Sigmoid colon (tissue), 7 donors: ENCODE measurements around the gene FUT8. TPM values are rescaled to one million over a fixed set of nuclear protein-coding genes. Genes with fewer than 3 reads are reported as not detected.

Source experiments
- DNase-seq: peaks from one replicate; pipeline ENCODE4 v3.0.0-alpha.2; 2019
- H3K27ac ChIP-seq, 4 donors: fragments of 200-600 bp; sonication (generic); one replicate each; pipeline ENCODE4 v1.5.1; 2016 to 2019; ENCODE audit warnings: mild to moderate bottlenecking in 1 of 4
- H3K27me3 ChIP-seq, 3 donors: fragments of 200-600 bp; sonication (generic); one replicate each; pipeline ENCODE4 v1.5.1; 2019; ENCODE audit warnings: mild to moderate bottlenecking in 1 of 3
- H3K36me3 ChIP-seq, 4 donors: fragments of 200-600 bp; sonication (generic); one replicate each; pipeline ENCODE4 v1.5.1; 2016 to 2019
- H3K4me1 ChIP-seq, 4 donors: fragments of 200-600 bp; sonication (generic); one replicate each; pipeline ENCODE4 v1.5.1; 2017 to 2019
- H3K4me3 ChIP-seq, 4 donors: fragments of 200-600 bp; sonication (generic); one replicate each; pipeline ENCODE4 v1.5.1; 2017 to 2019; ENCODE audit warnings: mild to moderate bottlenecking in 2 of 4, moderate library complexity in 1 of 4
- H3K9me3 ChIP-seq, 4 donors: fragments of 200-600 bp in 3 of 4; sonication (generic) in 3 of 4; one replicate each; pipeline versions ENCODE4 v1.5.1 to v1.6.1; 2013 to 2019
- EP300 ChIP-seq, 4 donors: sonication (generic); formaldehyde crosslinking; IDR thresholded peaks; one replicate each; pipeline ENCODE4 v1.6.1; 2017; ENCODE audit warnings: antibody characterized with exemption in 4 of 4
- POLR2A ChIP-seq, 2 donors: fragments of 450-650 bp; IDR thresholded peaks; one replicate each; pipeline ENCODE4 v1.6.1; 2016; ENCODE audit warnings: antibody characterized with exemption in 2 of 2, mild to moderate bottlenecking in 2 of 2, moderate library complexity in 2 of 2
- POLR2AphosphoS5 ChIP-seq, 4 donors: sonication (generic); formaldehyde crosslinking; IDR thresholded peaks; one replicate each; pipeline ENCODE4 v1.6.1; 2017; ENCODE audit warnings: antibody characterized with exemption in 4 of 4
- WGBS, 2 donors: extraction: QIAGEN DNeasy Blood & Tissue Kit; methylation state at CpG; one replicate each; pipeline ENCODE4 v1.1.7; 2013; 5-methylcytosine and 5-hydroxymethylcytosine counted together
- intact Hi-C: fragments of 100-400 bp; cut with DNase I; formaldehyde crosslinking; loops from one replicate; pipeline ENCODE4 v1.15.1; 2023
- polyA plus RNA-seq, 3 donors: library from polyadenylated mRNA; stranded (reverse); fragments of 200-250 nt; gene quantifications; one replicate each; pipeline ENCODE4 v1.2.3, GENCODE V29; 2013
- total RNA-seq, 4 donors: library from RNA; depleted of rRNA; stranded (reverse); fragments of >200 nt; gene quantifications; one replicate each; pipeline ENCODE4 v1.1.0, GENCODE V29; 2016
- TF ChIP-seq, protein P1 (sequence below), 4 experiments: fragments of 450-650 bp in 3 of 4; fragments of 200-600 bp in 1 of 4; IDR thresholded peaks; one replicate each; pipeline ENCODE4 v1.5.1; 2016 to 2019; ENCODE audit warnings: antibody characterized with exemption in 4 of 4, mild to moderate bottlenecking in 3 of 4, moderate library complexity in 2 of 4
- donor health status: healthy with polysubstance abuse.
- donor health status: Bipolar disorder and iron deficiency.
- donor health status: healthy.

FUT8 gene
- total and polyA plus RNA-seq, 7 donors: 2.5 to 53.9 (median 22.0) TPM

DNA sequence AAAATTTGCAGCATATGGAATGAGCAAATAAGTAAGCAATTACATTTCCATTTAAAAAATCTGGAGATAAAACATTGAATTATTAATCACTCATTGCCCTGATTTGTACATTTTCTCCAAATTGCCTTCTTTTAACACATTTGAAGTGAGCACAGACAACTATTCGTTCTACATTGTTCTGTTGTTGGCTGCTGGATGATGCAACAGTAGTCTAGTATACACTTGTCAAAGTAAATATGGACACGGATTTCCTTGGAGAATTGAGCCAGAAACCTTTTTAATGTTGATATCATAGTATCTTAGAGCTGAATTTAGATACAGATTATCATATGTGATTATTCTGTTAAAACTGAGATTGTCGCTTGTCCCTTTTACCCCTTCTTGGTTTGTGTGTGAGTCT, 188.2 kb downstream of the FUT8 start:
- Histone ChIP-seq H3K4me3 (no peak overlapping the region), H3K9me3 (no peaks in the 10 kb centered on the region), H3K27me3 (no peaks in the 10 kb centered on the region), H3K27ac (no peak overlapping the region), H3K4me1 (peaks cover 0 to 9% (median 6%) of the 10 kb centered on the region in 4 donors), H3K36me3 (no peaks in the 10 kb centered on the region)
- intact Hi-C loops: loop anchor here (5.0 to 10.0 kb wide), 2 partner anchors 188 to 436 kb away; partner anchors contain the start of gene FUT8
- TF ChIP-seq POLR2AphosphoS5 (IDR thresholded peaks at IDR 0.05) (no peak), EP300 (IDR thresholded peaks at IDR 0.05) (no peak), POLR2A (IDR thresholded peaks at IDR 0.05) (no peak)
- TF ChIP-seq, protein P1, sequence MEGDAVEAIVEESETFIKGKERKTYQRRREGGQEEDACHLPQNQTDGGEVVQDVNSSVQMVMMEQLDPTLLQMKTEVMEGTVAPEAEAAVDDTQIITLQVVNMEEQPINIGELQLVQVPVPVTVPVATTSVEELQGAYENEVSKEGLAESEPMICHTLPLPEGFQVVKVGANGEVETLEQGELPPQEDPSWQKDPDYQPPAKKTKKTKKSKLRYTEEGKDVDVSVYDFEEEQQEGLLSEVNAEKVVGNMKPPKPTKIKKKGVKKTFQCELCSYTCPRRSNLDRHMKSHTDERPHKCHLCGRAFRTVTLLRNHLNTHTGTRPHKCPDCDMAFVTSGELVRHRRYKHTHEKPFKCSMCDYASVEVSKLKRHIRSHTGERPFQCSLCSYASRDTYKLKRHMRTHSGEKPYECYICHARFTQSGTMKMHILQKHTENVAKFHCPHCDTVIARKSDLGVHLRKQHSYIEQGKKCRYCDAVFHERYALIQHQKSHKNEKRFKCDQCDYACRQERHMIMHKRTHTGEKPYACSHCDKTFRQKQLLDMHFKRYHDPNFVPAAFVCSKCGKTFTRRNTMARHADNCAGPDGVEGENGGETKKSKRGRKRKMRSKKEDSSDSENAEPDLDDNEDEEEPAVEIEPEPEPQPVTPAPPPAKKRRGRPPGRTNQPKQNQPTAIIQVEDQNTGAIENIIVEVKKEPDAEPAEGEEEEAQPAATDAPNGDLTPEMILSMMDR (IDR thresholded peaks at IDR 0.05): no peak
- DNase-seq: no peak
- WGBS, 2 donors: 87 to 88% methylated on average over 3 of the region's 3 CpGs

DNA sequence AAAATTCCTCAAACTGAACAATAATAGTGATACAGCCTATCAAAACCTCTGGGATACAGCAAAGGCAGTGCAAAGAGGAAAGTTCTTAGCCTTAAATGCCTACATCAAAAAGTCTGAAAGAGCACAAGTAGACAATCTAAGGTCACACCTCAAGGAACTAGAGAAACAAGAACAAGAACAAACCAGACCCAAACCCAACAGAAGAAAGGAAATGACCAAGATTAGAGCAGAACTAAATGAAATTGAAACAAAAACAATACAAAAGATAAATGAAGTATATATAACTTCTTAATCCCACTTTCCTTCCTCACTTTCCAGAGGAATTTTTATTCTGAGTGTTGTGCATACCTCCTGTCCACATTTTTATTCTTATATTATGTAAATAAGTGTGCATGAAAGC, 192.0 kb downstream of the FUT8 start:
- Histone ChIP-seq H3K27me3 (no peaks in the 10 kb centered on the region), H3K4me3 (no peak overlapping the region), H3K9me3 (no peaks in the 10 kb centered on the region), H3K4me1 (peaks cover 0 to 4% (median 3%) of the 10 kb centered on the region in 4 donors), H3K36me3 (no peaks in the 10 kb centered on the region), H3K27ac (no peak overlapping the region)
- TF ChIP-seq POLR2A (IDR thresholded peaks at IDR 0.05) (no peak), POLR2AphosphoS5 (IDR thresholded peaks at IDR 0.05) (no peak), EP300 (IDR thresholded peaks at IDR 0.05) (no peak)
- TF ChIP-seq, protein P1 (IDR thresholded peaks at IDR 0.05): no peak
- DNase-seq: no peak
- intact Hi-C loops: loop anchor here (5.0 to 10.0 kb wide), 2 partner anchors 192 to 440 kb away; partner anchors contain the start of gene FUT8

DNA sequence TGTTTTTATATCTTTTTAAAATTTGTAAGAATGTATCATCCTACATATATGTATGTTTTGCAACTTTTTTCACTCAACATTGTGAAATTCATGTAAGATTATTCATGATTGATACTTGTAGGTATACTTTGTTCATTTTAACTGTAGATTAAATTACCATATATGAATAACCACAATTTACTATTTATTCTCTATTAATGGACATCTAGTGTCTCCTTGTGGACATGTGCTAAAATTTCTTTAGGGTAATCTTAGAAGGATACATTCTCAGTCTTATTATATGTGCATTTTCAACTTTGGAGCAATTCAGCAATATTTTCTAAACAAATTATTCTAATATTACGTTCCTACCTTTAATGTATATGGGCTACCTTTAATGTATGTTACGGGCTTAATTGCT, 192.4 kb downstream of the FUT8 start:
- Histone ChIP-seq H3K9me3 (no peaks in the 10 kb centered on the region), H3K4me1 (no peaks in the 10 kb centered on the region), H3K36me3 (no peaks in the 10 kb centered on the region), H3K27ac (no peak overlapping the region), H3K27me3 (no peaks in the 10 kb centered on the region), H3K4me3 (no peak overlapping the region)
- intact Hi-C loops: loop anchor here (5.0 to 10.0 kb wide), 2 partner anchors 193 to 440 kb away; partner anchors contain the start of gene FUT8
- WGBS, 2 donors: 47 to 50% methylated on average over 2 of the region's 2 CpGs
- no peak for DNase-seq
- no peak for TF ChIP-seq POLR2AphosphoS5 (IDR thresholded peaks at IDR 0.05)

DNA sequence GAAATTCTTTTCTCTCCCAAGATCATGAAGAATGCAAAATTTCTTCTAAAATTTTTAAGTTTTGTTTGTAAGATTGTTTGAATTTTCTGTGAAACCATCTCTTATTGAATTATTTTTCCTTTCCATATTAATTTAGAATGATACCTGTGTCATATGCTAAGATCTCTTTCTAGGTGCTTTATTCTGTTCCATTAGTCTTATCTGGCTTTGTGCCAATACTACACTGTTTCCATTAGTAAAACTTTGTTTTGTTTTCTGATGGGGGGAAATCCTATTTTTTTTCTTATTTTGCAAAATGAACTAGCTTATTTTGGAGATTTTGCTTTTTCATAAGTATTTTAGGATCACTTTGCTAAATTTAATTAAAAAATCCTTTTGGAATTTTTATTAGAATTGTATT, 193.9 kb downstream of the FUT8 start:
- no peak for TF ChIP-seq POLR2A (IDR thresholded peaks at IDR 0.05)
- TF ChIP-seq EP300 (IDR thresholded peaks at IDR 0.05): no peak
- TF ChIP-seq, protein P1 (IDR thresholded peaks at IDR 0.05): no peak
- no peak for TF ChIP-seq POLR2AphosphoS5 (IDR thresholded peaks at IDR 0.05)
- H3K27ac ChIP-seq: no peak overlapping the region
- no peaks in the 10 kb centered on the region for H3K36me3 ChIP-seq
- H3K4me3 ChIP-seq: no peak overlapping the region
- intact Hi-C loops: loop anchor here (10.0 kb wide), 1 partner anchor 442 kb away; no protein-coding TSS in a partner anchor
- no peaks in the 10 kb centered on the region for H3K27me3 ChIP-seq
- no peaks in the 10 kb centered on the region for H3K4me1 ChIP-seq
- no peak for DNase-seq
- H3K9me3 ChIP-seq: no peaks in the 10 kb centered on the region

DNA sequence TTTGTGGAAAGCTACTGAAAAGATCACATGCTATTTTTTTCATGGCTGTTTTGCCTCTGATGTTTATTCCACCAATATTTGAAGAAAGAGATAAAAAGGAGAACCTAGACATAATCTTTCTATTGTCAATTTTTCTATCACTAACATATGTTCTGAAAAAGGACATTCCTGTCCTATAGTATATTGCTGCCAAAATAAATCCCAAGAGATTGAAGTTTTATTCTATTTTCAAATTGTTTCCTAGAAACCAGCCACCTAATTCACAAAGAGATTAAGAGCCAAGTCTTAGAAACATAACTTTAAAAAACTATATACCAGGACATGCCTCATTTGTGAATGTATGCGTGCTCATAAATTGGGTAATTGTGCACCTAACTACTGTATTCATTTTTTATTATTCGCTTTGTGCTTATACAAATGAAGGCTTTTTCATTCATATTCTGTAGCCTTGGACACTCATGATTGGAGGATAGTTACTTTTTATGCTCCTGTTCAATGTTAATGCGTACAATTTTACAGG, 200.7 kb downstream of the FUT8 start:
- Histone ChIP-seq H3K27me3 (no peaks in the 10 kb centered on the region), H3K36me3 (no peaks in the 10 kb centered on the region), H3K9me3 (no peaks in the 10 kb centered on the region), H3K27ac (no peak overlapping the region), H3K4me1 (peaks cover 0 to 4% (median 0%) of the 10 kb centered on the region in 4 donors), H3K4me3 (no peak overlapping the region)
- WGBS, 2 donors: 97 to 100% methylated on average over 3 of the region's 3 CpGs
- TF ChIP-seq, protein P1 (IDR thresholded peaks at IDR 0.05): no peak
- TF ChIP-seq POLR2AphosphoS5 (IDR thresholded peaks at IDR 0.05) (no peak), EP300 (IDR thresholded peaks at IDR 0.05) (no peak), POLR2A (IDR thresholded peaks at IDR 0.05) (no peak)
- DNase-seq: no peak
- intact Hi-C loops: no loop called here
